K562 (cell line): Measurements from ENCODE around the gene LAP3. TPM values are rescaled to one million over a fixed set of nuclear protein-coding genes. Genes with fewer than 3 reads are reported as not detected.
A peak's percentile ranks its signal among the peaks of the same experiment; 100 is the strongest.

ENCODE experiments used
- ATAC-seq: fragments of 200-7000 bp; cut with Tn5 transposase; 3 replicates; pipeline ENCODE4 v1.9.1; 2020; ENCODE audit warnings: moderate library complexity
- BruUV-seq: library from RNA; stranded (reverse); fragments of 400-500 nt; replicated peaks from 2 replicates; lab custom pipeline; 2021; lab: Mats Ljungman, UMichigan
- CTCF ChIA-PET: fragments of 300-600 bp; formaldehyde crosslinking; extraction: SDS; loops from one replicate; lab custom pipeline; 2021; ENCODE audit warnings: low intra/inter-chr PET ratio; lab: Yijun Ruan, JAX
- POLR2A ChIA-PET: fragments of 300-600, 350-650 bp; sonication (Branson Sonifier 250); formaldehyde crosslinking; extraction: SDS; loops from one replicate; lab custom pipeline; 2021; ENCODE audit warnings: antibody characterized with exemption, inconsistent platforms; lab: Yijun Ruan, JAX
- DNase-seq, 4 experiments: peaks; one replicate each; pipeline versions ENCODE4 v3.0.0 to v3.0.0-alpha.2; 2011 to 2018; ENCODE audit warnings: low spot score in 3 of 4, mixed read lengths in 3 of 4; ENCODE audit errors: extremely low read depth in 1 of 4
- FAIRE-seq: peaks from 2 replicates; lab custom pipeline; 2011; peaks lifted over from hg19 to GRCh38; lab: Jason Lieb, UNC
- H2AFZ ChIP-seq: 2 replicates; pipeline ENCODE4 v1.6.0; 2011; ENCODE audit warnings: low read depth, low read length, control low read depth, inconsistent platforms
- H3K27ac ChIP-seq: fragments of 200-600 bp; 3 replicates; pipeline ENCODE4 v1.8.0; 2011; ENCODE audit warnings: low read depth, mild to moderate bottlenecking, control low read depth, inconsistent platforms, low read length, moderate library complexity, mixed read lengths; ENCODE audit errors: extremely low read depth
- H3K27me3 ChIP-seq, 2 experiments: fragments of 300-600 bp in 1 of 2; 2 replicates in 1 of 2; 3 replicates in 1 of 2; pipeline versions ENCODE4 v1.6.0 to v1.8.0; 2011; ENCODE audit warnings: inconsistent platforms in 2 of 2, low read length in 2 of 2, mild to moderate bottlenecking in 1 of 2, mixed read lengths in 1 of 2, moderate library complexity in 1 of 2; ENCODE audit not compliant: control insufficient read depth in 2 of 2, insufficient read depth in 2 of 2
- H3K36me3 ChIP-seq: fragments of 300-600 bp; 3 replicates; pipeline ENCODE4 v1.8.0; 2011; ENCODE audit warnings: mild to moderate bottlenecking, low read length, inconsistent platforms; ENCODE audit not compliant: control insufficient read depth, insufficient read depth
- H3K4me1 ChIP-seq, 2 experiments: fragments of 200-600 bp in 1 of 2; replicated peaks in 1 of 2; 2 replicates in 1 of 2; 3 replicates in 1 of 2; pipeline versions ENCODE4 v1.5.1 to v1.8.0; 2011; ENCODE audit warnings: inconsistent platforms in 2 of 2, low read length in 2 of 2, mild to moderate bottlenecking in 1 of 2, mixed read lengths in 1 of 2, moderate library complexity in 1 of 2; ENCODE audit not compliant: control insufficient read depth in 2 of 2, insufficient read depth in 2 of 2
- H3K4me2 ChIP-seq: 2 replicates; pipeline ENCODE4 v1.6.1; 2011; ENCODE audit warnings: low read length, control low read depth, inconsistent platforms, mixed read lengths; ENCODE audit not compliant: insufficient read depth
- H3K4me3 ChIP-seq: fragments of 200-600 bp; sonication (generic), shearing (Covaris generic); 2 replicates; pipeline ENCODE4 v1.5.1; 2016; ENCODE audit warnings: control low read depth, inconsistent platforms
- H3K79me2 ChIP-seq: fragments of 200-600 bp; 3 replicates; pipeline ENCODE4 v1.8.0; 2011; ENCODE audit warnings: low read length, inconsistent platforms; ENCODE audit not compliant: control insufficient read depth, insufficient read depth
- H3K9ac ChIP-seq, 2 experiments: 2 replicates each; pipeline versions ENCODE4 v1.6.0 to v1.6.1; 2011; ENCODE audit warnings: low read depth in 2 of 2, low read length in 2 of 2, control low read depth in 1 of 2, inconsistent platforms in 1 of 2, mild to moderate bottlenecking in 1 of 2, mixed read lengths in 1 of 2; ENCODE audit not compliant: insufficient read depth in 1 of 2
- H3K9me1 ChIP-seq: one replicate; pipeline ENCODE4 v1.6.0; 2011; ENCODE audit warnings: inconsistent platforms, mild to moderate bottlenecking, low read length, moderate library complexity; ENCODE audit not compliant: control insufficient read depth, insufficient read depth
- H3K9me3 ChIP-seq: replicated peaks from 2 replicates; pipeline ENCODE4 v1.5.1; 2011; ENCODE audit warnings: low read depth, low read length, inconsistent platforms; ENCODE audit not compliant: control insufficient read depth, insufficient read depth
- H4K20me1 ChIP-seq: replicated peaks from 2 replicates; pipeline ENCODE4 v1.6.1; 2011; ENCODE audit warnings: low read length, inconsistent platforms, mixed read lengths; ENCODE audit not compliant: control insufficient read depth, insufficient read depth
- CHD1 ChIP-seq: fragments of 200-600 bp; sonication (generic); IDR thresholded peaks from one replicate; pipeline ENCODE4 v1.6.1; 2012; ENCODE audit warnings: mild to moderate bottlenecking, moderate library complexity, low read length, inconsistent platforms
- CHD4 ChIP-seq: fragments of 200-600 bp; sonication (generic); IDR thresholded peaks from 3 replicates; pipeline ENCODE4 v1.6.1; 2012; ENCODE audit warnings: low read depth, mild to moderate bottlenecking, mixed read lengths, low read length, inconsistent platforms; ENCODE audit not compliant: insufficient read depth, insufficient replicate concordance, poor library complexity, severe bottlenecking
- CTCF ChIP-seq, 3 experiments: IDR thresholded peaks in 2 of 3; conservative IDR thresholded peaks in 1 of 3; 2 replicates each; pipeline ENCODE4 v1.5.1; 2011 to 2012; ENCODE audit warnings: low read length in 3 of 3, mild to moderate bottlenecking in 3 of 3, control low read depth in 2 of 3, improper control_type of control experiment in 1 of 3, inconsistent platforms in 1 of 3, low read depth in 1 of 3, mixed read lengths in 1 of 3, moderate library complexity in 1 of 3; ENCODE audit not compliant: insufficient read depth in 2 of 3
- DIDO1 ChIP-seq: fragments of 450-650 bp; IDR thresholded peaks from 2 replicates; pipeline ENCODE4 v1.6.1; 2016; ENCODE audit warnings: low read depth, missing biosample characterization, missing genetic modification characterization
- EZH2 ChIP-seq: IDR thresholded peaks from 2 replicates; pipeline ENCODE4 v1.6.1; 2012; ENCODE audit warnings: low read depth, mild to moderate bottlenecking, inconsistent platforms, low read length, borderline replicate concordance
- GABPA ChIP-seq: fragments of 200-800 bp; sonication (Bioruptor generic); conservative IDR thresholded peaks from 2 replicates; pipeline ENCODE4 v1.6.1; 2016; ENCODE audit warnings: low read depth, missing genetic modification characterization, missing compliant biosample characterization
- KLF1 ChIP-seq: fragments of 450-650 bp; IDR thresholded peaks from 2 replicates; pipeline ENCODE4 v1.6.1; 2016; ENCODE audit warnings: missing genetic modification characterization, missing compliant biosample characterization
- MNT ChIP-seq, 2 experiments: fragments of 450-650 bp; conservative IDR thresholded peaks; 2 replicates each; pipeline ENCODE4 v1.6.1; 2017; ENCODE audit warnings: mild to moderate bottlenecking in 2 of 2, moderate library complexity in 2 of 2
- NUFIP1 ChIP-seq: fragments of 450-650 bp; IDR thresholded peaks from 2 replicates; pipeline ENCODE4 v1.6.1; 2018; ENCODE audit not compliant: partially characterized antibody
- SPI1 ChIP-seq: IDR thresholded peaks from 2 replicates; pipeline ENCODE4 v1.6.1; 2011; ENCODE audit warnings: low read depth, low read length, control low read depth, borderline replicate concordance
- TARDBP ChIP-seq: fragments of 450-650 bp; IDR thresholded peaks from 2 replicates; pipeline ENCODE4 v1.6.1; 2016
- ZBTB34 ChIP-seq: fragments of 250-450 bp; sonication (Bioruptor Pico); IDR thresholded peaks from 2 replicates; pipeline ENCODE4 v1.8.0; 2021; ENCODE audit warnings: mild to moderate bottlenecking, moderate library complexity
- ZFP30 ChIP-seq: fragments of 250-450 bp; sonication (Bioruptor Pico); IDR thresholded peaks from 2 replicates; pipeline ENCODE4 v1.8.0; 2022; ENCODE audit warnings: moderate library complexity, mild to moderate bottlenecking, inconsistent platforms, borderline replicate concordance
- ZNF239 ChIP-seq: fragments of 250-450 bp; sonication (Bioruptor Pico); IDR thresholded peaks from 2 replicates; pipeline ENCODE4 v1.4.0; 2020; ENCODE audit warnings: mild to moderate bottlenecking
- ZNF408 ChIP-seq: fragments of 250-450 bp; sonication (Bioruptor Pico); IDR thresholded peaks from 2 replicates; pipeline ENCODE4 v1.4.0; 2020; ENCODE audit warnings: low read depth, mild to moderate bottlenecking, moderate library complexity
- ZNF444 ChIP-seq: fragments of 250-450 bp; sonication (Bioruptor Pico); IDR thresholded peaks from 2 replicates; pipeline ENCODE4 v1.4.0; 2020; ENCODE audit warnings: mild to moderate bottlenecking, moderate library complexity
- ZNF79 ChIP-seq: fragments of 250-450 bp; sonication (Bioruptor Pico); IDR thresholded peaks from 2 replicates; pipeline ENCODE4 v1.4.0; 2020; ENCODE audit warnings: low read depth, mild to moderate bottlenecking, moderate library complexity
- ZZZ3 ChIP-seq: fragments of 450-650 bp; IDR thresholded peaks from 2 replicates; pipeline ENCODE4 v1.6.1; 2016; ENCODE audit warnings: antibody characterized with exemption, mild to moderate bottlenecking, moderate library complexity
- WGBS: fragments of 100-300 bp; shearing (Covaris generic); methylation state at CpG from one replicate; pipeline ENCODE4 v1.1.6; 2016; ENCODE audit warnings: low coverage, mixed read lengths; ENCODE audit not compliant: insufficient coverage; ENCODE audit errors: missing lambda C conversion rate; 5-methylcytosine and 5-hydroxymethylcytosine counted together
- in situ Hi-C: fragments of 300-500 bp; cut with MboI; formaldehyde crosslinking; loops from 4 replicates; pipeline ENCODE4 v1.15.0; 2018; ENCODE audit warnings: inconsistent platforms, mixed read lengths
- intact Hi-C: fragments of 100-400 bp; cut with micrococcal nuclease; formaldehyde crosslinking; loops from 2 replicates; pipeline ENCODE4 v1.14.2; 2022
- polyA plus RNA-seq, 8 experiments: library from polyadenylated mRNA; depleted of rRNA in 4 of 8; stranded (reverse) in 5 of 8; unstranded in 3 of 8; fragments of >200 nt; fragmentation: Nextera tagmentation in 2 of 8; fragmentation: Illumina TruSeq in 1 of 8; extraction: Ambion mirVana in 2 of 8; extraction: Trizol in 1 of 8; gene quantifications; 2 replicates each; pipeline versions ENCODE4 v1.2.1 to v1.2.3, GENCODE V29; 2011 to 2014; ENCODE audit warnings: inconsistent platforms in 1 of 8, missing spikeins in 1 of 8
- total RNA-seq, 7 experiments: library from RNA; depleted of rRNA in 6 of 7; stranded (reverse); fragments of >200 nt in 6 of 7; fragmentation: Illumina TruSeq in 2 of 7; extraction: Trizol in 2 of 7; gene quantifications; 2 replicates each; pipeline versions ENCODE4 v1.2.1 to v1.2.3, GENCODE V29; 2011 to 2021; ENCODE audit warnings: low replicate concordance in 1 of 7

The LAP3 gene
- total and polyA plus RNA-seq, 9 of the 15 experiments (the other 6 are each of a cell fraction or from before 2014, with no cell fraction given) = 82.3 to 170 (median 107) TPM

GRCh38 chr4:17544205-17544604, 32.8 kb upstream of the LAP3 start:
- WGBS = 13% methylated on average over 6 of the region's 6 CpGs
- Histone ChIP-seq H3K27me3 (no peaks in the 10 kb centered on the region; a peak in 1 of 5 replicates), H3K36me3 (no peaks in the 10 kb centered on the region), H3K79me2 (no peaks in the 10 kb centered on the region), H3K4me3 (no peak overlapping the region), H3K9me1 (no peaks in the 10 kb centered on the region), H3K9me3 (no peaks in the 10 kb centered on the region; the same call in 1 of the 2 replicates), H3K27ac (no peak overlapping the region; the same call in 2 of the 3 replicates), H3K4me2 (peak overlapping the region; percentile 43; the same call in 1 of the 2 replicates), H3K4me1 (peaks cover 0 to 5% of the 10 kb centered on the region in 2 experiments; a peak in 4 of 5 replicates), H3K9ac (no peak overlapping the region), H4K20me1 (no peaks in the 10 kb centered on the region), H2AFZ (peak overlapping the region; percentile 20; the same call in 1 of the 2 replicates)
- ChIA-PET CTCF (no interaction called here), POLR2A (interaction anchor here (1.0 kb wide), 1 partner anchor 31 kb away, joined by 3 read pairs; no protein-coding TSS in a partner anchor)
- intact Hi-C loops = loop anchor here (10.0 kb wide), 1 partner anchor 481 kb away; the partner anchor contains the start of gene LCORL
- ATAC-seq (peak; percentile 70), FAIRE-seq (peak; percentile 68), DNase-seq (peak in 1 of 4 experiments; percentile 52)
- no TSS peak for BruUV-seq
- in situ Hi-C loops = loop anchor here (10.0 to 25.0 kb wide), 2 partner anchors 251 to 1043 kb away; no protein-coding TSS in a partner anchor
- TF ChIP-seq ZBTB34 (CRISPR knock-in tag) (no peak), ZZZ3 (no peak), GABPA (tag) (peak; percentile 33; the same call in 1 of the 2 replicates), CTCF (IDR thresholded peaks at IDR 0.05 in 2 of 3, conservative IDR thresholded peaks at IDR 0.05 in 1 of 3; ENCODE audit: insufficient read depth in 2 of 3, low read depth in 1 of 3, low read length in 3 of 3) (no peak), ZNF239 (CRISPR knock-in tag) (no peak), NUFIP1 (no peak), SPI1 (0 out of 2 replicates have a peak, but pooled peaks have one; percentile 30), MNT (conservative IDR thresholded peaks at IDR 0.05) (no peak), KLF1 (tag) (no peak), TARDBP (no peak), ZFP30 (CRISPR knock-in tag) (no peak), CHD1 (no peak), ZNF408 (CRISPR knock-in tag) (no peak), ZNF444 (CRISPR knock-in tag) (no peak), CHD4 (no peak), EZH2 (no peak), ZNF79 (CRISPR knock-in tag) (no peak), DIDO1 (tag) (no peak)
